22Rv1 (cell line): ENCODE results near the gene IL12B.

ENCODE experiments used
- ZFX ChIP-seq: fragments of 450-650 bp; IDR thresholded peaks from 2 replicates; pipeline ENCODE4 v1.6.1; 2017; ENCODE audit warnings: antibody characterized with exemption, borderline replicate concordance
- TF ChIP-seq, protein P1 (sequence below): fragments of 450-650 bp; IDR thresholded peaks from 2 replicates; pipeline ENCODE4 v1.5.1; 2017; ENCODE audit warnings: mild to moderate bottlenecking

- TF ChIP-seq, protein P1, sequence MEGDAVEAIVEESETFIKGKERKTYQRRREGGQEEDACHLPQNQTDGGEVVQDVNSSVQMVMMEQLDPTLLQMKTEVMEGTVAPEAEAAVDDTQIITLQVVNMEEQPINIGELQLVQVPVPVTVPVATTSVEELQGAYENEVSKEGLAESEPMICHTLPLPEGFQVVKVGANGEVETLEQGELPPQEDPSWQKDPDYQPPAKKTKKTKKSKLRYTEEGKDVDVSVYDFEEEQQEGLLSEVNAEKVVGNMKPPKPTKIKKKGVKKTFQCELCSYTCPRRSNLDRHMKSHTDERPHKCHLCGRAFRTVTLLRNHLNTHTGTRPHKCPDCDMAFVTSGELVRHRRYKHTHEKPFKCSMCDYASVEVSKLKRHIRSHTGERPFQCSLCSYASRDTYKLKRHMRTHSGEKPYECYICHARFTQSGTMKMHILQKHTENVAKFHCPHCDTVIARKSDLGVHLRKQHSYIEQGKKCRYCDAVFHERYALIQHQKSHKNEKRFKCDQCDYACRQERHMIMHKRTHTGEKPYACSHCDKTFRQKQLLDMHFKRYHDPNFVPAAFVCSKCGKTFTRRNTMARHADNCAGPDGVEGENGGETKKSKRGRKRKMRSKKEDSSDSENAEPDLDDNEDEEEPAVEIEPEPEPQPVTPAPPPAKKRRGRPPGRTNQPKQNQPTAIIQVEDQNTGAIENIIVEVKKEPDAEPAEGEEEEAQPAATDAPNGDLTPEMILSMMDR = no peak
- no peak for TF ChIP-seq ZFX
These were observed 11.8 kb downstream of the IL12B start for GRCh38 chr5:159318448-159318847.
